Skeletal muscle cell (primary cell): Measurements from ENCODE around the gene SLC9B1.
A peak's percentile ranks its signal among the peaks of the same experiment; 100 is the strongest.
"Not testable (repeated sequence)": the region's sequence is repeated elsewhere in the genome, so short reads cannot be mapped to it uniquely, and the experiment has no call there.

Experiments used
- DNase-seq: peaks from one replicate; pipeline ENCODE4 v3.0.0-alpha.2; 2010; ENCODE audit warnings: low read depth
- H3K4me3 ChIP-seq: 2 replicates; pipeline ENCODE4 v1.5.1; 2011; ENCODE audit warnings: low read depth, mild to moderate bottlenecking, control low read depth, low read length, moderate library complexity

The SLC9B1 gene

GRCh38 chr4:102888570-102888969, 130.9 kb downstream of the SLC9B1 start:
- not testable (repeated sequence) for DNase-seq, H3K4me3 ChIP-seq

GRCh38 chr4:102883278-102883677, 136.2 kb downstream of the SLC9B1 start:
- no peak overlapping the region for H3K4me3 ChIP-seq
- no peak for DNase-seq

- no peak for DNase-seq
- no peak overlapping the region for H3K4me3 ChIP-seq
Measured at GRCh38 chr4:102881343-102881742, 138.2 kb downstream of the SLC9B1 start.

- no peak for DNase-seq
- H3K4me3 ChIP-seq, result no peak overlapping the region
Measured at GRCh38 chr4:102878901-102879300, 140.6 kb downstream of the SLC9B1 start.

- DNase-seq, result not testable (repeated sequence)
Measured at GRCh38 chr4:102878349-102878748, 141.2 kb downstream of the SLC9B1 start.

GRCh38 chr4:102877477-102878106, 141.9 kb downstream of the SLC9B1 start:
- DNase-seq, result not testable (repeated sequence)

More at GRCh38 chr4:102878349-102878748, 141.2 kb downstream of the SLC9B1 start:
- H3K4me3 ChIP-seq, result not testable (repeated sequence)

GRCh38 chr4:102871772-102872171, 147.7 kb downstream of the SLC9B1 start:
- H3K4me3 ChIP-seq, result no peak overlapping the region
- DNase-seq, result no peak

More at GRCh38 chr4:102877477-102878106, 141.9 kb downstream of the SLC9B1 start:
- not testable (repeated sequence) for H3K4me3 ChIP-seq

- DNase-seq, result no peak
- H3K4me3 ChIP-seq, result peak overlapping the region; percentile 63
Measured at GRCh38 chr4:102869569-102870197, 149.8 kb downstream of the SLC9B1 start.

GRCh38 chr4:102868781-102869568, 150.5 kb downstream of the SLC9B1 start, which contains the start of gene CISD2:
CISD2 (plus strand) TSS chr4:102868992; CDS start chr4:102869085, 93 bp downstream.
- DNase-seq, result peak; percentile 65

GRCh38 chr4:102868153-102868780, 151.2 kb downstream of the SLC9B1 start:
- DNase-seq, result no peak
- H3K4me3 ChIP-seq, result peak overlapping the region; percentile 63

More at GRCh38 chr4:102868781-102869568, 150.5 kb downstream of the SLC9B1 start, which contains the start of gene CISD2:
- peak within 1 kb of the TSS; percentile 63 for H3K4me3 ChIP-seq

GRCh38 chr4:102867278-102868152, 152.0 kb downstream of the SLC9B1 start:
- H3K4me3 ChIP-seq, result peak overlapping the region; percentile 63
- no peak for DNase-seq

GRCh38 chr4:102865327-102865726, 154.2 kb downstream of the SLC9B1 start:
- DNase-seq, H3K4me3 ChIP-seq: not testable (repeated sequence)

- no peak for DNase-seq
- H3K4me3 ChIP-seq, result no peak overlapping the region
Measured at GRCh38 chr4:102862747-102863146, 156.8 kb downstream of the SLC9B1 start.

GRCh38 chr4:102862016-102862415, 157.5 kb downstream of the SLC9B1 start:
- no peak for DNase-seq
- no peak overlapping the region for H3K4me3 ChIP-seq

- H3K4me3 ChIP-seq, result no peak overlapping the region
- no peak for DNase-seq
Measured at GRCh38 chr4:102860611-102861324, 158.7 kb downstream of the SLC9B1 start.

GRCh38 chr4:102858828-102859464, 160.6 kb downstream of the SLC9B1 start:
- no peak for DNase-seq
- no peak overlapping the region for H3K4me3 ChIP-seq
